Nephron (organoid): Measurements from ENCODE around the gene CNPY1.
"Not testable (repeated sequence)": the region's sequence is repeated elsewhere in the genome, so short reads cannot be mapped to it uniquely, and the experiment has no call there.

Experiments
- H3K27ac Mint-ChIP-seq, 3 experiments: 2 replicates each; pipeline ENCODE4 v1.8.0; 2020; ENCODE audit warnings: mixed read lengths in 3 of 3, mild to moderate bottlenecking in 2 of 3, moderate library complexity in 1 of 3
- H3K27me3 Mint-ChIP-seq: 2 replicates; pipeline ENCODE4 v1.8.0; 2021; ENCODE audit warnings: low read depth, mild to moderate bottlenecking, moderate library complexity, mixed read lengths
- H3K36me3 Mint-ChIP-seq: 2 replicates; pipeline ENCODE4 v1.8.0; 2020; ENCODE audit warnings: low read depth, mixed read lengths
- H3K4me1 Mint-ChIP-seq: 2 replicates; pipeline ENCODE4 v1.8.0; 2020; ENCODE audit warnings: mixed read lengths
- H3K4me3 Mint-ChIP-seq, 3 experiments: 2 replicates each; pipeline ENCODE4 v1.8.0; 2020; ENCODE audit warnings: mild to moderate bottlenecking in 3 of 3, mixed read lengths in 3 of 3, moderate library complexity in 2 of 3
- H3K9me3 Mint-ChIP-seq: 2 replicates; pipeline ENCODE4 v1.8.0; 2020; ENCODE audit warnings: mixed read lengths
- CTCF ChIP-seq, 3 experiments: fragments of 200-600 bp; sonication (generic); IDR thresholded peaks; one replicate each; pipeline ENCODE4 v1.5.0; 2021; ENCODE audit warnings: antibody characterized with exemption in 3 of 3; ENCODE audit not compliant: unreplicated experiment in 3 of 3

CNPY1 gene

DNA sequence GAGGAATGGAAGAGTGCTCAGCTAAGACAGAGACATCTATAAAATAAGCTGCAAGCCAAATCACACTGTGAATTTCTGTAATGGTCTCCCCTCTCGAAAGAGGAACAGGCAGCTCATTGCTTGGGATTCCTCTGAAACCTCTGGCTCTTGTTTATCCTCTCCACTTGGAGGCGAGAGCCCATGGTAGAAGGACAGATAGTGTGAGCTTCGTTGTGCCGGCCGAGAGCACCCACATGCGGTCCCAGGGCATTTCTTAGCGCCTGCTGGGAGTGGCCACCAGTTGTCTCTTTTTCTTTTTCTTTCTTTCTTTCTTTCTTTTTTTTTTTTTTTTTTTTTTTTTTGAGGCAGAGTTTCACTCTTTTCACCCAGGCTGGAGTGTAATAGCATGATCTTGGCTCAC, 26.2 kb downstream of the CNPY1 start:
- Mint-ChIP-seq H3K27ac (no peak overlapping the region), H3K4me3 (no peak overlapping the region), H3K36me3 (no peaks in the 10 kb centered on the region), H3K9me3 (no peaks in the 10 kb centered on the region), H3K27me3 (peaks cover 92% of the 10 kb centered on the region), H3K4me1 (no peaks in the 10 kb centered on the region)
- TF ChIP-seq CTCF (IDR thresholded peaks at IDR 0.05; ENCODE audit: unreplicated experiment in 3 of 3): no peak

DNA sequence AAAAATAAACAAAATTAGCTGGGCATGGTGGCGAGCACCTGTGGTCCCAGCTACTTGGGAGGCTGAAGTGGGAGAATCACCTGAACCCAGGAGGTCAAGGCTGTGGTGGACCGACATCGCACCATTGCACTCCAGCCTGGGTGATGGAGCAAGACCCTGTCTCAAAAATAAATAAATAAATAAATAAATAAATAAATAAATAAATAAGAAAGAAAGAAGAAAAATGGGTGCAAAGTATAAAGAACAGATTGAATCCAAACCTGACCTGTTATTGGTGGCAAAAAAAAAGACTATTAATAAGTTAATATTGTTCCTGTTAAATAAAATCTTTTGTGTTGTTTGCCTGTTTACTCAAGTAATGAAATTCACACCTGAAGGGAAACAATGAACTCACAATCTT, 27.0 kb downstream of the CNPY1 start:
- H3K4me3 Mint-ChIP-seq, H3K27ac Mint-ChIP-seq, H3K9me3 Mint-ChIP-seq, H3K4me1 Mint-ChIP-seq, H3K36me3 Mint-ChIP-seq: not testable (repeated sequence)
- H3K27me3 Mint-ChIP-seq: peaks cover 92% of the 10 kb centered on the region

DNA sequence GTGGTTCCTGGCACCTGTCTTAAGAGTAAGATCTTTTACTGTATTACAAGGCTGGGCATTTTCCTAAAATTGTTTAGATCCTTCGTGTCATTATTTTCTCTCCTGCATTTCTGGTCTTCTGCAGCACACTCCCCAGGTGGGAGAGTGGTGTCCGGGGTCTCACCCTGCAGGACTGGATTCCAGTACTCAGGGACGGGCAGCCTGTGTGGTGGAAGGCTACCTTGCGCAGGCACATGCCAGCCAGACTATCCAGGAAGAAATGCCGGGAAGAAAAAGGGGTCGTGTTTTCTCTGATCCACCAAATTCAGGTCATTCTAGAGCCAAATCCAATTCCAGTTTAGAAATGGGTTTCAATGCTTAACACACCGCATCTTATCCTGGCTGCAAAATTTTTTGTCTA, 27.7 kb downstream of the CNPY1 start:
- no peaks in the 10 kb centered on the region for H3K36me3 Mint-ChIP-seq
- H3K27me3 Mint-ChIP-seq: peaks cover 94% of the 10 kb centered on the region
- H3K9me3 Mint-ChIP-seq: no peaks in the 10 kb centered on the region
- no peaks in the 10 kb centered on the region for H3K4me1 Mint-ChIP-seq
- no peak overlapping the region for H3K27ac Mint-ChIP-seq
- H3K4me3 Mint-ChIP-seq: no peak overlapping the region
- TF ChIP-seq CTCF (IDR thresholded peaks at IDR 0.05; ENCODE audit: unreplicated experiment in 3 of 3): no peak

DNA sequence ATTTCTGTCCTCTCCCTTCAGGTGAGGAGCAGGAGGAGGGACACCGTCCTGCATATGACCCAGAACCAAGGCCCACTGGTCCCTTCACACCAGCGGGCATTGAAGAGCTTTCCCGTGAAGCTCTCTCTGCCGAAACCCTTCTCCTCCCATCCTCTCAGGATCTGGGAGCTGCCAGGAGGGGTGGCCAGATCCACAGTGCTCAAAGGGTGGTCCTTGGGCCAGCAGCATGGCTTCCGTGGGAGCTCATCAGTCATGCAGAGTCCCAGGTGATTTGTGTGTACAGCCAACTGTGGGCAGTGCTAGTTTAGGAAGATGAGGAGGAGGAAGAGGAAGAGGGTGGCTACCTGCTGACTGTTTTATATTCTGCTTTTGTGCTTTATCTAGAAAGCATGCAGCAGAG, 28.4 kb downstream of the CNPY1 start:
- Mint-ChIP-seq H3K4me1 (no peaks in the 10 kb centered on the region), H3K36me3 (no peaks in the 10 kb centered on the region), H3K9me3 (no peaks in the 10 kb centered on the region), H3K27ac (no peak overlapping the region), H3K4me3 (no peak overlapping the region), H3K27me3 (peaks cover 96% of the 10 kb centered on the region)
- no peak for TF ChIP-seq CTCF (IDR thresholded peaks at IDR 0.05; ENCODE audit: unreplicated experiment in 3 of 3)

GRCh38 chr7:155517452-155517851, 28.9 kb downstream of the CNPY1 start:
- Mint-ChIP-seq H3K36me3 (no peaks in the 10 kb centered on the region), H3K4me3 (no peak overlapping the region), H3K4me1 (no peaks in the 10 kb centered on the region), H3K27me3 (peaks cover 96% of the 10 kb centered on the region), H3K27ac (no peak overlapping the region), H3K9me3 (no peaks in the 10 kb centered on the region)
- TF ChIP-seq CTCF (IDR thresholded peaks at IDR 0.05; ENCODE audit: unreplicated experiment in 3 of 3): no peak

GRCh38 chr7:155516466-155516865, 29.9 kb downstream of the CNPY1 start:
- no peaks in the 10 kb centered on the region for H3K4me1 Mint-ChIP-seq
- no peak overlapping the region for H3K27ac Mint-ChIP-seq

More at GRCh38 chr7:155516466-155516865, 29.9 kb downstream of the CNPY1 start:
- no peak for TF ChIP-seq CTCF (IDR thresholded peaks at IDR 0.05; ENCODE audit: unreplicated experiment in 3 of 3)
- Mint-ChIP-seq H3K36me3 (no peaks in the 10 kb centered on the region), H3K4me3 (no peak overlapping the region), H3K9me3 (no peaks in the 10 kb centered on the region), H3K27me3 (peaks cover 97% of the 10 kb centered on the region)
